Naive B cell (primary cell): Measurements from ENCODE around the gene RNF138. TPM values are rescaled to one million over a fixed set of nuclear protein-coding genes. Genes with fewer than 3 reads are reported as not detected.

Experiments used
- ATAC-seq, 2 donors: fragments of 150-1000 bp; cut with Tn5 transposase; 2 replicates each; pipeline ENCODE4 v1.10.0; 2021; ENCODE audit warnings: low read depth in 2 of 2, mild to moderate bottlenecking in 2 of 2, moderate library complexity in 2 of 2
- DNase-seq: peaks from one replicate; pipeline ENCODE4 v3.0.0; 2022
- H3K27ac Mint-ChIP-seq, 6 donors: one replicate each; pipeline ENCODE4 v1.8.0; 2020 to 2022; ENCODE audit warnings: mild to moderate bottlenecking in 6 of 6, mixed read lengths in 6 of 6, moderate library complexity in 5 of 6, inconsistent platforms in 2 of 6
- H3K27me3 Mint-ChIP-seq, 3 donors: one replicate each; pipeline ENCODE4 v1.8.0; 2021 to 2022; ENCODE audit warnings: mixed read lengths in 3 of 3, mild to moderate bottlenecking in 1 of 3
- H3K36me3 Mint-ChIP-seq, 2 donors: one replicate each; pipeline ENCODE4 v1.8.0; 2020 to 2022; ENCODE audit warnings: mixed read lengths in 2 of 2, inconsistent platforms in 1 of 2, mild to moderate bottlenecking in 1 of 2
- H3K4me1 Mint-ChIP-seq, 3 donors: one replicate each; pipeline ENCODE4 v1.8.0; 2020 to 2022; ENCODE audit warnings: mixed read lengths in 3 of 3, inconsistent platforms in 1 of 3, mild to moderate bottlenecking in 1 of 3, moderate library complexity in 1 of 3
- H3K4me3 Mint-ChIP-seq, 8 donors: one replicate each; pipeline ENCODE4 v1.8.0; 2020 to 2022; ENCODE audit warnings: mild to moderate bottlenecking in 8 of 8, mixed read lengths in 8 of 8, moderate library complexity in 8 of 8, inconsistent platforms in 2 of 8
- H3K9me3 Mint-ChIP-seq, 7 donors: one replicate each; pipeline ENCODE4 v1.8.0; 2020 to 2022; ENCODE audit warnings: mixed read lengths in 7 of 7, mild to moderate bottlenecking in 5 of 7, inconsistent platforms in 2 of 7, moderate library complexity in 1 of 7
- polyA plus RNA-seq, 6 donors: library from polyadenylated mRNA; unstranded; fragments of 300-500 nt; fragmentation: Illumina TruSeq; gene quantifications; one replicate each; pipeline ENCODE4 v1.2.3, GENCODE V29; 2021; ENCODE audit warnings: low read depth in 6 of 6

The RNF138 gene
- polyA plus RNA-seq, 6 donors from 2014 or later = 53.3 to 76.0 (median 60.5) TPM

- DNase-seq = no peak
- no peak overlapping the region for H3K4me3 Mint-ChIP-seq
- H3K36me3 Mint-ChIP-seq = peaks cover 14 to 19% of the 10 kb centered on the region in 2 donors
- no peak for ATAC-seq
- peaks cover 13 to 32% (median 16%) of the 10 kb centered on the region in 3 donors for H3K4me1 Mint-ChIP-seq
- H3K27ac Mint-ChIP-seq = peak overlapping the region in 1 of 6 donors; percentile 60
- no peaks in the 10 kb centered on the region for H3K27me3 Mint-ChIP-seq
- H3K9me3 Mint-ChIP-seq = no peaks in the 10 kb centered on the region
These were observed 21.2 kb downstream of the RNF138 start for GRCh38 chr18:32112826-32113225.

GRCh38 chr18:32114293-32114942, 22.7 kb downstream of the RNF138 start:
- Mint-ChIP-seq H3K9me3 (no peaks in the 10 kb centered on the region), H3K36me3 (peaks cover 14 to 20% of the 10 kb centered on the region in 2 donors), H3K4me1 (peaks cover 8 to 21% (median 12%) of the 10 kb centered on the region in 3 donors), H3K4me3 (no peak overlapping the region), H3K27me3 (no peaks in the 10 kb centered on the region), H3K27ac (peak overlapping the region in 2 of 6 donors; percentile 50 to 70)
- DNase-seq (no peak), ATAC-seq (no peak)

GRCh38 chr18:32122039-32122438, 30.4 kb downstream of the RNF138 start:
- Mint-ChIP-seq H3K4me1 (peaks cover 0 to 4% (median 0%) of the 10 kb centered on the region in 3 donors), H3K27me3 (no peaks in the 10 kb centered on the region), H3K27ac (peak overlapping the region in 1 of 6 donors; percentile 2), H3K9me3 (no peaks in the 10 kb centered on the region), H3K36me3 (peaks cover 15 to 19% of the 10 kb centered on the region in 2 donors), H3K4me3 (no peak overlapping the region)
- DNase-seq = no peak
- no peak for ATAC-seq

- H3K36me3 Mint-ChIP-seq = peaks cover 11 to 16% of the 10 kb centered on the region in 2 donors
- no peak for ATAC-seq
These were observed 34.9 kb downstream of the RNF138 start for GRCh38 chr18:32126538-32126937.

GRCh38 chr18:32135625-32136024, 44.0 kb downstream of the RNF138 start:
- Mint-ChIP-seq H3K27ac (peak overlapping the region in 2 of 6 donors; percentile 49 to 65), H3K27me3 (no peaks in the 10 kb centered on the region), H3K9me3 (peaks cover 0 to under 1% (median 0%) of the 10 kb centered on the region in 7 donors), H3K4me3 (no peak overlapping the region), H3K36me3 (no peaks in the 10 kb centered on the region), H3K4me1 (no peaks in the 10 kb centered on the region)
- DNase-seq (no peak), ATAC-seq (no peak)

More at GRCh38 chr18:32126538-32126937, 34.9 kb downstream of the RNF138 start:
- Mint-ChIP-seq H3K4me1 (no peaks in the 10 kb centered on the region), H3K9me3 (no peaks in the 10 kb centered on the region), H3K27me3 (no peaks in the 10 kb centered on the region), H3K27ac (peak overlapping the region in 1 of 6 donors; percentile 56), H3K4me3 (no peak overlapping the region)
- no peak for DNase-seq

GRCh38 chr18:32138332-32138982, 46.8 kb downstream of the RNF138 start:
- ATAC-seq (no peak), DNase-seq (no peak)
- no peaks in the 10 kb centered on the region for H3K27me3 Mint-ChIP-seq
- H3K27ac Mint-ChIP-seq = peak overlapping the region in 3 of 6 donors; percentile 50 to 84 (median 82)
- peaks cover 0 to 3% (median 0%) of the 10 kb centered on the region in 7 donors for H3K9me3 Mint-ChIP-seq
- no peaks in the 10 kb centered on the region for H3K36me3 Mint-ChIP-seq
- no peaks in the 10 kb centered on the region for H3K4me1 Mint-ChIP-seq
- H3K4me3 Mint-ChIP-seq = no peak overlapping the region

- Mint-ChIP-seq H3K4me3 (no peak overlapping the region), H3K27me3 (peaks cover 0 to 5% (median 0%) of the 10 kb centered on the region in 3 donors), H3K27ac (no peak overlapping the region), H3K4me1 (no peaks in the 10 kb centered on the region), H3K9me3 (peaks cover 0 to 3% (median 0%) of the 10 kb centered on the region in 7 donors), H3K36me3 (no peaks in the 10 kb centered on the region)
- no peak for ATAC-seq
- no peak for DNase-seq
These were observed 48.2 kb downstream of the RNF138 start for GRCh38 chr18:32139835-32140283.

GRCh38 chr18:32148185-32148870, 56.7 kb downstream of the RNF138 start:
- no peak for DNase-seq
- H3K27me3 Mint-ChIP-seq = peaks cover 0 to 25% (median 7%) of the 10 kb centered on the region in 3 donors
- H3K4me3 Mint-ChIP-seq = no peak overlapping the region
- no peaks in the 10 kb centered on the region for H3K36me3 Mint-ChIP-seq
- H3K4me1 Mint-ChIP-seq = no peaks in the 10 kb centered on the region
- ATAC-seq = no peak
- no peak overlapping the region for H3K27ac Mint-ChIP-seq
- peaks cover 0 to 12% (median 4%) of the 10 kb centered on the region in 7 donors for H3K9me3 Mint-ChIP-seq

- Mint-ChIP-seq H3K4me1 (peaks cover under 1 to 3% (median 1%) of the 10 kb centered on the region in 3 donors), H3K9me3 (peaks cover 0 to 16% (median 4%) of the 10 kb centered on the region in 7 donors), H3K27ac (peak overlapping the region in 1 of 6 donors; percentile 81), H3K4me3 (no peak overlapping the region), H3K36me3 (no peaks in the 10 kb centered on the region), H3K27me3 (peaks cover 3 to 15% (median 14%) of the 10 kb centered on the region in 3 donors)
- no peak for DNase-seq
- no peak for ATAC-seq
These were observed 61.2 kb downstream of the RNF138 start for GRCh38 chr18:32152705-32153448.

GRCh38 chr18:32156855-32157254, 65.2 kb downstream of the RNF138 start:
- ATAC-seq = no peak
- no peaks in the 10 kb centered on the region for H3K36me3 Mint-ChIP-seq
- no peak overlapping the region for H3K27ac Mint-ChIP-seq
- peaks cover 8 to 17% (median 15%) of the 10 kb centered on the region in 3 donors for H3K27me3 Mint-ChIP-seq
- H3K4me3 Mint-ChIP-seq = no peak overlapping the region
- peaks cover 5 to 10% (median 9%) of the 10 kb centered on the region in 3 donors for H3K4me1 Mint-ChIP-seq
- DNase-seq = no peak
- H3K9me3 Mint-ChIP-seq = peaks cover 0 to 9% (median 2%) of the 10 kb centered on the region in 7 donors

GRCh38 chr18:32157580-32157979, 65.9 kb downstream of the RNF138 start:
- Mint-ChIP-seq H3K4me3 (peak overlapping the region in 3 of 8 donors; percentile 23 to 83 (median 55)), H3K9me3 (peaks cover 0 to 4% (median 0%) of the 10 kb centered on the region in 7 donors), H3K4me1 (peaks cover 5 to 10% (median 9%) of the 10 kb centered on the region in 3 donors), H3K36me3 (no peaks in the 10 kb centered on the region), H3K27me3 (peaks cover 8 to 13% (median 10%) of the 10 kb centered on the region in 3 donors), H3K27ac (no peak overlapping the region)
- no peak for DNase-seq
- ATAC-seq = no peak

GRCh38 chr18:32158108-32158624, 66.5 kb downstream of the RNF138 start:
- DNase-seq (peak; percentile 48), ATAC-seq (peak; percentile 81 to 88)
- Mint-ChIP-seq H3K9me3 (peaks cover 0 to 4% (median 0%) of the 10 kb centered on the region in 7 donors), H3K4me1 (peaks cover 5 to 10% (median 9%) of the 10 kb centered on the region in 3 donors), H3K27me3 (peaks cover 8 to 13% (median 10%) of the 10 kb centered on the region in 3 donors), H3K36me3 (no peaks in the 10 kb centered on the region), H3K27ac (no peak overlapping the region), H3K4me3 (peak overlapping the region; percentile 3 to 83 (median 52))
